Stimulated activated CD4-positive, alpha-beta T cell treated with anti-CD3 and anti-CD28 coated beads, TNF-alpha, amount 100 ng/mL, for 4 hours (primary cell): ENCODE data around the gene URGCP.

Experiments used
- DNase-seq, 3 experiments: peaks; one replicate each; pipeline ENCODE4 v3.0.0-alpha.2; 2020; ENCODE audit warnings: low read depth in 3 of 3

URGCP gene

GRCh38 chr7:43906331-43907010 lies at the start of gene URGCP:
TSS of gene URGCP (minus strand) at chr7:43906596. CDS start at chr7:43906575, 21 bp downstream.
- peak; percentile 13 to 44 (median 36) for DNase-seq

- DNase-seq, result no peak
Measured at GRCh38 chr7:43956027-43956426, 49.6 kb upstream of the URGCP start.

GRCh38 chr7:43954524-43955228 lies 48.3 kb upstream of the URGCP start:
- DNase-seq, result no peak

GRCh38 chr7:43953071-43953470 lies 46.7 kb upstream of the URGCP start:
- no peak for DNase-seq

- DNase-seq, result no peak
Measured at GRCh38 chr7:43952028-43952427, 45.6 kb upstream of the URGCP start.

GRCh38 chr7:43944286-43944685 lies 37.9 kb upstream of the URGCP start:
- no peak for DNase-seq

GRCh38 chr7:43943417-43944187 lies 37.2 kb upstream of the URGCP start:
- DNase-seq, result no peak

- DNase-seq, result no peak
Measured at GRCh38 chr7:43942997-43943396, 36.6 kb upstream of the URGCP start.

- DNase-seq, result no peak
Measured at GRCh38 chr7:43942250-43942649, 35.9 kb upstream of the URGCP start.

GRCh38 chr7:43938892-43939482 lies 32.6 kb upstream of the URGCP start:
- DNase-seq, result no peak

- DNase-seq, result no peak
Measured at GRCh38 chr7:43937444-43937843, 31.0 kb upstream of the URGCP start.

GRCh38 chr7:43933902-43934560 lies 27.6 kb upstream of the URGCP start:
- DNase-seq, result no peak

- DNase-seq, result peak in 1 of 3 experiments; percentile 14
Measured at GRCh38 chr7:43931346-43931745, 24.9 kb upstream of the URGCP start.

- DNase-seq, result no peak
Measured at GRCh38 chr7:43929529-43930457, 23.4 kb upstream of the URGCP start.

GRCh38 chr7:43927810-43928209 lies 21.4 kb upstream of the URGCP start:
- DNase-seq, result no peak

GRCh38 chr7:43926798-43927123 lies 20.4 kb upstream of the URGCP start:
- DNase-seq, result no peak

GRCh38 chr7:43925984-43926797 lies 19.8 kb upstream of the URGCP start, which contains the start of gene UBE2D4:
TSS of gene UBE2D4 (plus strand) at chr7:43926436. CDS start at chr7:43926533, 97 bp downstream.
- peak; percentile 77 to 91 (median 87) for DNase-seq

- no peak for DNase-seq
Measured at GRCh38 chr7:43922726-43923125, 16.3 kb upstream of the URGCP start.

GRCh38 chr7:43921423-43921822 lies 15.0 kb upstream of the URGCP start:
- DNase-seq, result no peak

- no peak for DNase-seq
Measured at GRCh38 chr7:43915907-43916306, 9.5 kb upstream of the URGCP start.
